NOMO-1 treated with dmso at 0.1 percent for 144 hours (cell line): ENCODE data around the gene PRKAG3.
"Not testable (repeated sequence)": the region's sequence is repeated elsewhere in the genome, so short reads cannot be mapped to it uniquely, and the experiment has no call there.

Source experiments
- DNase-seq: peaks from one replicate; lab custom pipeline; 2025; ENCODE audit not compliant: unreplicated experiment; lab: John Stamatoyannopoulos, UW

The PRKAG3 gene

DNA sequence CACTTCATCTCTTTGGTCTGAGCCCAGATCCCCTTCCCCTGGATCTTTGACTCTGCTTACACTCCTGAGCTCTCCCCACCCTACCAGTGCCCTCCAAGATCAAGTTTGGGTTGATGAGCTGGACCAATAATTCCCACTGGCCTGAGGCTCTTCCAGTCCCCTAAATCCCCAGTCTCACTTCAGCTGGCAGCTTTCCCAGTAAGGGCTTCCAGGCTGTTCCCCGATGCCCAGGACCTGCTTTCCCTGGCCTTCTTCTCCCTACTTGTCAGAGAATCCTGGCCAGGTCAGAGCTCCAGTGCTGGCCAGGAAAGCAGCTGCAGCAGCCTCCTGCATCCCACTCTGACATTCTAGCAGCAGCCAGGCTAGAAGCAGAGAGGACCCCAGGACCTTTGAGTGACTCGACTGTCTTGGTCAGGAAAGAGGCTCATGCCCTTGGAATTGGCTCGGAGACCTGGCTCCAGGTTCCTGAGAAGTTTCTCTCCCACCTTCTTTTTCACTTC, 31.5 kb upstream of the PRKAG3 start:
- no peak for DNase-seq

DNA sequence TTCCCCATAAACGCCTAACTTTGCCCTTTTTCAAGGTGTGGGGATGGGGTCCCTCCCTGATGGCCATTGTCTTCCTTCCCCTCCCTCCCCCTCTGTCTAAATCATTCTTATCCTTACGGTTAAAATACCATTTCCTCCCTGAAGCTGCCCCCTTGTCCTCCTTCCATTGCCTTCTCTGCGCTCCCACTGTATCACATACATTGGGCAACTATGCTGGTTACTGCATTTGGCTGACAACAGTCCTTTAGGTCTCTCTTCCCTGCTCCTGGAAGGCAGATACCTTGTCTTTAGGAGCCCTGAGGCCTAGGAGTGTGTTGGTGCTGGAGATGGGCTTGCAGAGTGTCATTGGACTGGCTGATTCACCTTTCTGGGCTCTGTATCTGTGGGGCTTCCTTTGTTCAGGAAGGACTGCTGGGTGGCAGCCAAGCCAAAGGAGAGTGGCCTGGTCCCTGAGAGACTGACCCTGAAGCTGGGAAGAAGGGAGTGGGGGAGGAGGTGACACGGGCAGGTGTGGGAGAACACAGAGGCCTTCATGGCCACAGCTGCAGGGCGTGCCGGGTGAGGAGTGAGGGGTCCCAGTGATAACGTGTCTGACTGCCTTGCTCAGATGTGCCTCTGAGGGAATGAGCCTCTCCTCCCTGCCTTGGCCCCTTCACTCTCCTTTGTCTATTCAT, 30.2 kb upstream of the PRKAG3 start:
- DNase-seq, result no peak

DNA sequence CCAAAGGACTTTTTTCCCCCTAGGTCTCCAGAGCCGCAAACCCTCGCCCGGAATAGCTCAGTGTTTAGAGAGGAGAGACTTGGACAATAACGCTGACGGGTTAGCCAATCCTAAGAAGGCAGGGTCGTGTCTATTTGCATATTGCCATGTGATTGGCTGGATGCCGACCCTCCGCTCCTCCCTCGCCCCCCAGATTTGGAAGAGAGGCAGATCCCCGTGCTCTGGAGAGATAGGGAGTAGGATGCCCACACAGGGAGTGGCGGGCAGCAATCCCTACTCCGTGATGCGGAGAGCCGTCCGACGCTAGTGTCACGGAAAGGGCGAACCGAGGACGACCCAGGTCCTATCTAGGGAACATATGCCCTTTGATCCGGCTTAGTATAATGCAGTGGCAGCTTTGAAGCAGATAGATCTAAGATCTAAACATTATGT, 29.4 kb upstream of the PRKAG3 start:
- DNase-seq, result peak; percentile 58

DNA sequence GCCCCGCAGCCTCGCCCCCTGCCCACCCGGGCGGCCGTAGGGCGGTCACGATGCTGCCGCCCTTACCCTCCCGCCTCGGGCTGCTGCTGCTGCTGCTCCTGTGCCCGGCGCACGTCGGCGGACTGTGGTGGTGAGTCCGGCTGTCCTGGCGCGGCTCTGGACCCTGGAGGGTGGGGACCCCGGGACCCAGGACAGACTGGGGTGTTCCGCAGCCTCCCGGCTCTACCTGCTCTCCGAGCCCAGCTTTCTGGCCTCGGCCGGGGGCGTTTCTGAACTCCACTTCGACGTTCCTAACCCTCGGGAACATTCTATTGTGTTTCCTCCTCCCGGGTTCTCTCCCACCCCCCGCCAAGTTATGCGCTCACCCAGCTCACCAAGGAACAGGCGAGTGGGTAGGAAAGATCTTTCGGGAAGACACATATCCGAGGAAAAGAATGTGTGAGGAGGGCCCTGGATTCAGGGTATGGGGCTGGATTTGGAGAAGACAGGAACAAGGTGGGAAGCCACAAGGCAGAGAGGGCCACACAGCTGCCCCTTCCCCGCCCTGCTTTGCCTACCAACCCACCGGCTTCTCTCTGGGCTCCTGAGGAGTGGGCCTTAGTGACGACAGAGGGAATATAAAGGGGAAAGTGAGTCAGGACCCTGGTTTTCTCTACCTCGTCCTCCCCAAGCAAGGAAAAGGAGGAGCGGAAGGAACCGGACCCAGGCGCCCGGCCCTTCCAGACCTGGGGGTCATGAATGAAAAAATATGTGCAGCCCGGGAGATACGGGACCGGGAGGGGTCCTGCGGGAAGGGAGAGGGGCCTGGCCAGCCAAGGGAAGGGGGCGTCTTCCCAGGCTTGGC, 28.6 kb upstream of the PRKAG3 start:
- no peak for DNase-seq

DNA sequence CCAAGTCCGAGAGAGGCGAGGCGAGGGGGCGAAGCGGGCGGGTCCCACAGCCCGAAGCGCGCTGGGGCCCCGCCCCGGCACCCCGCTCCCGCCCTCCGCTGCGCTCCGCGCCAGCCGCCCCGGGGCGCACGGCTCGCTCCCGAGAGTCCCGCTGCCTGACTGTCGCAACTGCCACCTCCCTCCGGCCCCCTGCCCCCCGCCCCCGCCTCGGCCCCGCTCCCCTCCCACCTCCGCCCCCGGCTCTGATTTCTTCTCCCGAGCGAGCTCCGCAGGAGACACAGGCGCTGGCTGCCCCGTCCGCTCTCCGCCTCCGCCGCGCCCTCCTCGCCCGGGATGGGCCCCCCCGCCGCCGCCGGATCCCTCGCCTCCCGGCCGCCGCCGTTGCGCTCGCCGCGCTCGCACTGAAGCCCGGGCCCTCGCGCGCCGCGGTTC, 28.0 kb upstream of the PRKAG3 start, which contains the start of gene WNT6:
Gene WNT6 (plus strand): TSS at position 250 of the 432 bp plus-strand sequence. CDS start 233 bp downstream, outside the sequence.
- DNase-seq, result no peak

DNA sequence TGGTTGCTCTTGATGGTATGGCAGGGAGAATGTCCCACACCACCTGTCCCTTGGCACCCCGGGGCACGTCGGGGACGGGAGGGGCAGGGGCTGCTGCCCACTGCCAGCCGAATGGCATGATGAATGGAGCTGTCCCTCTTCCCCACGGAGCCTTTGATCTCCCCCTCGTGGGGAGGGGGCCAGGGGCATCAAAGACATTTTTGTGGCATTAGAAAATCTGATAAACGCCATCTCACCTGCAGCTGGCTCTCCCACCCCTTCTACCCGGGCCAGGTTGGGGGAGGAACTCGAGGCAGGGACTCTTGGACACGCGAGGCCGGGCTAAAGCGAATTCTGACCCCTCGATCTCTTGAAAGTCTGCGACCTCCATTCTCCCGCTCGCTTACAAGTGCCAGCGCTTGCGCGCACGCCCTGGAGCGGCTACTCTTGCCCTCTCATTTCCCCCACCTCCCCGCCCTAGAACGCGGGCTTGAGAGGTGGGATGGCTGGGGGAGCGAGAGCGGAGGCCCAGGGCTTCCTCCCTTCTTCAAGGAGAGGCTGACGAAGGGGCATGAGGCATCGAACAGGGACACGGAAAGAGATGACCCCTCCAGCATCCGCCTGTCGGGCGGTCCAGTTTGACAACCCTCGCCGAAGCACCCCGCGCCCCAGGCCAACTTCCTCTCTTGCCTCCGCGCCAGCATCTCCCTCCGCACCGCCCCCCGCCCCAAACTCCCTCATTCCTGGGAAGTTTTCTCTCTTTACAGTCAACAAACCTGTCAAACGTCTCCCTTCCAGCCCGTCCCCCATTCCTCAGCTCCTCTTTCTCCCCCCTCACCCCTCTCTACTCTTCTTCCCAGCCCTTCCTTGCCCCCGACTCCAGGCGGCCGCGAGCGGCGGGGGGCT, 27.3 kb upstream of the PRKAG3 start:
- no peak for DNase-seq

DNA sequence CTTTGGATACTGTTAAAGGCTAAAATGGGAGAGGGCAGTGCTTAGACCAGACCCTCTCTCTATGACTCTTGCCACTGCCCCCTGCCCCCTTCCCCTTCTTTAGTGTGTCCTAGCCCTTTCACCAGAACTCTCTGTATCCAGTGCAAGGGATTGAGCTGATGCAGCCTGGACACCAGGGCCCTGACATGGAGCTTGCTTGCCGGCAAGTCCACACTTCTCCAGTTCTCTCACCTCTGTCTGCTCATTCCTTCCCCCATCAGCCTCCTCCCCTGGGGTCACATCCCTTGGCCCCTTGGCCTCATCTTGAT, 26.5 kb upstream of the PRKAG3 start:
- DNase-seq, result no peak

DNA sequence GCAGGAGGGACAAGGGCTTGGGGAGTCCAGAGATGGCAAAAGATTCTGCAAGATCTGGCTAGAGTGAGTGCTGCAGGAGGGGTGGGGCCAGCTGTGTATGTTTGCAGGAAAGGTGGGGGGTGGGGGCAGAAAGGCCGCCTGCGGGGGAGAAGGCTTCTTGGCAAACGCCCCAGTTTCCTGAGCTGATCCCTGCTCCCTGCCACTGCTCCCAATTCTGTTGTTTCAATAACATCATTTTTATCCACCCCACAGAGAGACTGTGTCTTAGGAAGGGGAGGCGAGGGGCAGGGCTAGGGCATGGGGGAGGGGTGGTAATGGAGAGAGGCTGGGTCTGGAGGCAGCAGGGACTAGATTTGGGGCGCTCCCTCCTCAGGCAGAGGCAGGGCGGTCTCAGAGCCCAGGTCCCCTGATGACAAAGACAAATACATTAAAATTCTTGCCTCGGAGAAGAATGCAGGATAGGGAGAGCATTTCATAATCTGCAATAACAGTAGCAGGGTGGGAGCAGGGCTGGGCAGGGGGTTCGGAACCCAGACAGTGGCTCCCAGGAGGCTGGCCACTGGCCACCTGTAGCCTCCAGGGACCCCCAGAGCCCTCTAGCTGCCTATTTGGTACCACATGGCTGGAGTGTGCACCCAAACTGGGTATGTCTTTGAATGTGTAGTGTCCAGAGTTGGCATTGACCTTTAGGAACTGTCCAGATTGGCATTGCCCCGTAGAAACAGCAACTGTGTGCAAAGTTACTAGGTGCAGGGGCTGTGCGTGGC, 26.0 kb upstream of the PRKAG3 start:
- DNase-seq, result no peak

DNA sequence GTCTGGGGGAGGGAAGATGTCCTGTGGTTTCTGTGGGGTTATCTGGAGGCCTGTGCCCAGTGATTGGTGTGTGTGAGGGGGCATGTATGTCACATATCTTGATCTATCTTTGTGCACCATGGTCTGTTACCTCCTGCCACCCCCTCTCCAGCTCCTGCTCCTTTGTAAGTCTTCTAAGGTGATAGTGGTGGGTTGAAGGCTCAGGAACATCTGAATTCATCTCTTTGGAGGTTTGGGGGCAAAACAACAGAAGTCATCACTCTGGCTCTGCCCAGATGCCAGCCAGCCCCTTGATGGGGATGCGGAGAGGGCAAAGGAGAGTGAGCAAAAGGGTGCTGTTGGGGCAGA, 25.3 kb upstream of the PRKAG3 start:
- DNase-seq, result no peak

DNA sequence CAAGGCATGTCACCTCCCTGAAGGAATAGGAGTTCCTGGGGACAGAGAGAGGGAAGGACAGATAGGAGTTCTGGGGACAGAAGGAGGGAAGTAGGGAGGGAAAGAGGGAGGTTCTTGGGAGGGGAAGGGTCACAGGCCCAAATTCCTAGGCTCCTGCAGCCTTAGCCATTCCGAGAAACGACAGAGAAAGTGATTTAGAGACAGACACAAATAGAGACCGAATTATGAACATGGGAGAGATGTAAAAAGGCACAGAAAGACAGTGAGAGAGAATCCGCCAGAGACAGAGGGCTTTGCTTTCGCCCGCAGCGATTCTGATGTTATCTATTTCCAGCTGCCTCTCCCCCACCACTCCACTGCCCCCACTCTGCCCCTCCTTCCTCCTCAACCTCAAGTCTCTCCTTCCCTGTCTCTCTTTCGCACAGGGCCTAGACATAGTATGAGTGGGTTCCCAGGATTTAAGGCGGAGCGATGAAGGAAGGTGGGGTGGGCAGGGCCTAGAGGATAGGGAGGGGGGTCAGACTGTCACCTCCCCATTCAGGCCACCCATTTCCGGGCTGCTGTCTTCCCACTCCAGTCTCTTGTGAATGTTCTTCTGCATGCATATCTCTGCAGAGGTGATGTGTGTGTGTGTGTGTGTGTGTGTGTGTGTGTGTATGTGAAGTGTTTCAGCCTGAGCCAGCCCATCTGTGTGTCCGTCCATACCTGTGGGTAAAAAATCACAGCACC, 24.7 kb upstream of the PRKAG3 start:
- no peak for DNase-seq

DNA sequence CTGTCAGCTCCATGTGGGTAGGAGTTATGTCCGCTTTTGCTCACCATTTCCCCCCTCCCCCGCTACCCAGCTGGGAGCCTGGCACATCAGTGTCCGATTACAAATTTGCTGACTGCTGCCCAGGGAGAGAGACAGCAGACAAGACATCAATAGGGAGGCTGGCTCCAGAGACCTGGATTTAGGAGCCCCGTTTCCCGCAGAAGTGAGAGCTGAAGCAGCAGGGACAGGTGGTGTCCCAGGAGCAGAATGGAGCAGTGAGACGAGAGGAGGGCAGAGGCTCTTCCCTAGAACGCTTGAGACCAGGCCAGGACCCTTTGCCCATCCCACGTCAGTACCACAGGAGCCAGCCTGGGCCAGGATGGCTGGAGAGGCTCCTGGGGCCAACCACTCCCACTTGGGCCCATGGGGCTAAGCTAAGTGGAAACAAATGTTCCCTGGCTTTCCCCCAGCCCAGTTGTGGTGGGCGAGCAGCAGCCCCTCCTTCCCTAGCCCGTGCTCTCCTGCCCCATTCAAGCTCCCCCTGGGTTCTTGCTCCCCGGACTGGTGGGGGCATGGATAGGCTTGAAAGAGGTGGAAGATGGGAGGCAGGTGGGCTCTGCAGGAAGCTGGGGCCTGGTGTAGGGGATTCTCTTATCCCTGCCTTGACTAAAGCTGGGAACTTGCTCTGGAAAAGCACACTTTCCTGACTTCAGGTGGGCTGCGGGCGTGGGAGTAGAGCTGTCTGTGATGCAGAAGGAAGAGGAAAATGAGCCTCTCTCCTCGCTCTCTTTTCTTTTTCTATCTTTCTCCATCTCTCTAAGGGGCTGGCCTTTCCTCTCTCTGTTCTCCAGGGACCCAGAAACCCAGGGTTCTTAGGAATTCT, 23.9 kb upstream of the PRKAG3 start:
- DNase-seq, result no peak

DNA sequence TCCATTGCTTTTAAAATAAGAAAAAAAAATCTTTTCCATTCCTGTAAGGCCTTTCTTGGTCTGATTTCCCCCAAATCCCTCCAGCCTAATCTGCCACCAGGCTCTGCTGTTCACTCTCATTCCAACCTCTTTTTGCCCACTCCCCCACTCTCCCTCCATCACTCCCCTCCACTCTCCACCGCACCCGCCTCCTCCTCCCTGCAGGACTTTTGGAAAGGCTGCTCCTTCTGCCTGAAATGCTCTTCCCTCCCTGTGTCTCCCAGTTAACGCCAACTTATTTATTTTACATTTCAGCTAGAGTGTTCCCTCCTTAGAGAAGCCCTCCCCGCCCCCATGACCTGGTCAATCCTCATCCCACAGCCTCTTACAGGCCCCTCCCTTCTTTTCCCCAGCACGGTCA, 23.3 kb upstream of the PRKAG3 start:
- no peak for DNase-seq

DNA sequence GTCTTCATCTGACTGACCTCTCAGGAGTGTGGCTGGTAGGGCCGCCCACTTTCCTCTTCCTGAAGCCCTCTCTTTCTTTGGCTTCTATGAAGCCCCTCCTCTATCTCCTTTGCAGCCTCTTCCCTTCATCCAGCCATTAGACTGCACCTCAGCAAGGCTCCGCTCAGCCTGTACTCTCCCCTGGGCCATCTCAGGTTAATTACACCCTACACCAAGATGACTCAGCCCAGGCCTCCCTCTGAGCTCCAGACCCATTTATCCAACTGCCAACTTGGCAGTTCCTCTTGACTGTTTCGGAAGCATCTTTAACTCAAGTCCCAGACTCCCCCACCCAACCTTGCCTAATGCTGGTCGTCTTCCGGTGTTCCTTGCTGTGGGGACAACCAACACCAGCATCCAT, 22.2 kb upstream of the PRKAG3 start:
- DNase-seq, result peak; percentile 90

DNA sequence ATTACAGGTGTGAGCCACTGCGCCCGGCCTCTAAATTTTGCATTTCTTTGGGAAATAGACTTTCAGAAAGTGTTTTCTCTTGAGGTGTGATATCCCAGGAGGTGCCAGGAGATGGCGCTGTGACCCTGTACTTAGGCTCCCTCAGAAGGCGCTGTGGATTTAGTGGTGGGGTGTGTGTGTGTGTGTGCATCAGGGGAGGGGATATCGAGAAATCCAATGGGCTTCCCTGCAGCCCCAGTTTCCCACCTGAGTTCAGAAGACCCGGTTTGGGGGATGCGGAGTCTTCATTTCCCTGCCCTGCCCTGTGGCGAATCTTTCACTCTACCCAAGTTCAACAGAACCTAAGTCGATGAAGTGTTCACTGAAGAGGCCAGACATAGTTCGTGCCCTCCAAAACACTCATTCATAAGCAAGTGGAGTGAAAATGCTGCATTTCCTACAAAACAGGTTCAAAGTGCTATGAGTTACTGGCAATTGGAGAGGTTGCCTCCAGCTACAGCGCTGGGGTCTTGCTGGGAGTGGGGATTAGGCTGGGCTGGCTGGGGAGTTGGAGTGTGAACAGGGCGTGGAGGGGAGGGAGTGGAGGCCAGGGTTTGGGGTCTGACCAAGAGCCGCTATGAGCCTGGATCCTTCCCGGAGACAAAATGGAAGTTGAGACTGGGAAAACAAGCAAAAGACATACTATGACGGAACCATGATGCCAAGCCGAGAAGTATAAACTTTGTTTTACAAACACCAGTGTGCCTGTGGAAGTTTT, 21.5 kb upstream of the PRKAG3 start:
- DNase-seq, result peak; percentile 66

DNA sequence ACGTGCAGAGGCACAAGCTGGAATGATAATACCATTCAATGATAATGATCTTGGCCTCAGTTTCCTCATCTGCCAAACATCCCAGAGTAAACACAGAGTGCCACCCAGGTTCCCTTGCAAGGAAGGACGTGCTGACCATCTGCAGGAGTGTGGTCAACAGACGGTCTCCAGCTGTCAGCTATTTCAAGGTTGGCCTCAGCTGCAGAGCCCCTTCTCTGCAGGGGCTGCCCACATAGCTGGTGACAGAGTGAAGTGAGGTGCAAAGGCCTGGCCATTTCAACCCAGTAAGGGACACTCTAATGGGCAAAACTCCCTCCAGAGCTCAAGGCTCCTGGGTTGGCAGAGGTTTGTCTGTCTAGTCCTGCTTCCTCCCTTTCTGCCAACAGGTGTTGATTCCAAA, 19.7 kb upstream of the PRKAG3 start:
- DNase-seq, result no peak

DNA sequence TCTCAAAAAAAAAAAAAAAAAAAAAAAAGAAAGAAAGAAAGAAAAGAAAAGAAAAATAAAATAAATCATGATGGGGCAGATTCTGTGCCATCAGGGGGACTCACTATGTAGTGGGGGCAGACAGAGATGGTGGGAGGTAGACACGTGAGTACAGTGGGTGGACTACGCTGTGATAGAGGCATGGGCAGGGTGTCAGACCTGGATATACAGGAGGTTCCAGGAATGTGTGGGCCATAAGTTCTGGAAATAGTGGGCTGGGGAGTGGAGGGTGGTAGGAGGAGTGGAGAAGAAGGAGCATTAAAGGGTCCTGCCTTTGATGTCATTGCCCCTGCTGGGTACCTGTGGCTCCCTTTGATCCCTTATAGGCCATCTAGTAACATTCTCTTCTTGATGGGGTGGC, 19.2 kb upstream of the PRKAG3 start:
- no peak for DNase-seq

DNA sequence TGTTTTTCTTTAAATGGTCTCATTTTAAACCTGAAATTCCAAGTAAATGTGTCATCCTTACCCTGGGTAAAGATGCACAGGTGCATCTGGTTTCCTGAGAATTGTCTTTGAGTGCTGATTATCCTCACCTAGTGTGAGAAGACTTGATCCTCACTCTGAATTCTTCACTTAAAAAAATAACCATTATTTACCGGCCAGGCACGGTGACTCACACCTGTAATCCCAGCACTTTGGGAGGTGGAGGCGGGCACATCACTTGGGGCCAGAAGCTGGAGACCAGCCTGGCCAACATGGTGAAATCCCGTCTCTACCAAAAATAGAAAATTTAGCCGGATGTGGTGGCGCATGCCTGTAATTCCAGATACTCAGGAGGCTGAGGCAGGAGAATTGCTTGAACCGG, 18.1 kb upstream of the PRKAG3 start:
- DNase-seq, result no peak

DNA sequence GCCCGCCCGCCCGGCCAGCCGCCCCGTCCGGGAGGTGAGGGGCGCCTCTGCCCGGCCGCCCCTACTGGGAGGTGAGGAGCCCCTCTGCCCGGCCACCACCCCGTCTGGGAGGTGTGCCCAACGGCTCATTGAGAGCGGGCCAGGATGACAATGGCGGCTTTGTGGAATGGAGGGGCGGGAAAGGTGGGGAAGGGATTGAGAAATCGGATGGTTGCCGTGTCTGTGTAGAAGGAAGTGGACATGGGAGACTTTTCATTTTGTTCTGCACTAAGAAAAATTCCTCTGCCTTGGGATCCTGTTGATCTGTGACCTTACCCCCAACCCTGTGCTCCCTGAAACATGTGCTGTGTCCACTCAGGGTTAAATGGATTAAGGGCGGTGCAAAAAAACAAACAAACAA, 15.4 kb upstream of the PRKAG3 start:
- not testable (repeated sequence) for DNase-seq
